AG20443 (cell line): ENCODE results near the gene ECE2.
A peak's percentile ranks its signal among the peaks of the same experiment; 100 is the strongest.

ENCODE experiments used
- DNase-seq: peaks from one replicate; pipeline ENCODE4 v3.0.0; 2012; ENCODE audit warnings: low spot score, mixed read lengths

The ECE2 gene

DNA sequence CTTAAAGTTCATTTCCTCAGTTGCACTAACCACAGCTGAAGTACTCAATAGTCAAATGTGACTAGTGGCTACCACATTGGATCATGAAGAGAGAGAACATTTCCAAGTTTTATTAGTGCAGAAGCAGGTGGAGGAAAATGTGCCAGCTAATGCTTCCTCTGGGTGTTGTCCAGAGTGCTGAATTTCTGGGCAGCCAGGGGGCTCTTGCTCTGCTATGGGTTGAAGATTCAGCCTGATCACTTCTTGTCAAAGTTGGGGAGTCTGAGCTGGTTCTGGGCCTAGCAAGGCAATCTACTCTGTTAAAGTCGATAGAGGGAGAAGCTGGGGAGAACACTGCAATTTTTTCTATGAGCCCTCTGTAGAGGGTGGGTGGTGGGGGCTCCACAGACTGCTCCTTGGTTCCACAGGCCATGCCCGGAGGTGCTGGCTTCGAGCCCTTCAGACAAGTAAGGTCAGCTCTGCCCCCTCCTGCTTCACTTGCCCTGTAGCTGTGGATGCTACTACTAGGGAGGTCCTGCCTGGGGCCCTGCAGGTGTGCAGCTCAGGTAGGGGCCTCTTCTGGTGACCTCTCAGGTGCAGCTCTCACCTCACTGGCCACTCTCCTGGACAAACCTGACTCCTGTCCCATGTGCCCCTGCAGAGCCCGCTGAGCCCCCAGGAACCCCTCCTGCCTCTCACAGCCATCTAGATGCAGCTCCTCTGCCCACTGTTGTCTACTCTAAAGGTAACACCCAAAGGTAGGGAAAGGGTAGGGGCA, 35.3 kb upstream of the ECE2 start:
- peak; percentile 56 for DNase-seq

DNA sequence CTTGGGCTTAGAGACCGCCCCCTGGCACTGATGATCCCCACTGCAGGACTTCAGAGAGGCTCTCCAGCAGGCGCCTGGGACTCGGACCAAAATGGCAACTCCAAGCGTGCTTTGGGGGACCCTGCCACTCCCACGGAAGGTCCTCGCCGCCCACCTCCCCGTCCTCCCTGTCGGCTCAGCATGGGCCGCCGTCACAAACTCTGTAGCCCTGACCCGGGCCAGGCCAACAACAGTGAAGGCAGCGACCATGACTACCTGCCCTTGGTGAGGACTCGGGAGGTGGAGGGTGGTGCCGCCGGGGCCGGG, 34.7 kb upstream of the ECE2 start:
- DNase-seq: no peak

DNA sequence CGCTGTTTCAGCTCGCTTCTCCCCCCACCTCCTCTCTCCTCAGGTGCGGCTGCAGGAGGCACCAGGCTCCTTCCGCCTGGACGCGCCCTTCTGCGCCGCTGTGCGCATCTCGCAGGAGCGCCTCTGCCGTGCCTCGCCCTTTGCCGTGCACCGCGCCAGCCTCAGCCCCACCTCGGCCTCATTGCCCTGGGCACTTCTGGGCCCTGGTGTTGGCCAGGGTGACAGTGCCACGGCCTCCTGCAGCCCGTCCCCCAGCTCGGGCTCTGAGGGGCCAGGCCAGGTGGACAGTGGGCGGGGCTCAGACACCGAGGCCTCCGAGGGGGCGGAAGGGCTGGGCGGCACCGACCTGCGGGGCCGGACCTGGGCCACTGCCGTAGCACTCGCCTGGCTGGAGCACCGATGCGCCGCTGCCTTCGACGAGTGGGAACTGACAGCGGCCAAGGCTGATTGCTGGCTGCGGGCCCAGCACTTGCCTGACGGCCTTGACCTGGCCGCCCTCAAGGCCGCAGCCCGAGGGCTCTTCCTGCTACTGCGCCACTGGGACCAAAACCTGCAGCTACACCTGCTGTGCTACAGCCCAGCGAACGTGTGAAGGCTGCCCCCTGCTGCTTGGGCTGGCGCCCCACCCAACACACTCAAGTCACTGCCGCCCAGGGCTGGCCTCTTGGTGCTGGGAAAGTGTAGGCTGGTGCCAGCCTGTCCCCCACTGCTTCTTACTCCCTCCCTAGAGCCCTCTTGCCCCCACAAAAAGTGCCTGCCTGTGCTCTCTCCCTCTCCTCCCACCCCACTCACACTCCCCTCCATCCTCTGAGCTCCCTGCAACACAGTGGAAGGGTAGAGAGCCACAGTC, 34.1 kb upstream of the ECE2 start:
- DNase-seq: no peak

DNA sequence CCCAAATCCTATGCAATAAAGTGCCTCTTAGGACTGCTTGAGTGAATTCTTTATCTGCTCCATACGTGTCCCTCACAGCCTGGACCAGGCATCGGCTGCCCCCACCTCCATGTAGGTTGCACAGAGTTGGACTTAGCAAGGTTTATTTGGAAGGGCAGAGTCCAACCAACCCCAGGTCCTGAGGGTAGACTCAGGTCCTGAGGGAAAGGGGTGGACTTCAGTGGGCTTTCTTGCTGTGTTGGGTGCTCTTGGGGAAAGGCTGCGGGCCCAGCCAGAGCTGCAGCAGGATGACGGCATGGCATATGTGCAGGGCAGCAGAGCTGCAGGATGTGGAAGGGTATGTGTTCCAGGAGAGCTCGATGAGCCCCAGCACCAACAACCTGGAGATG, 33.5 kb upstream of the ECE2 start:
- DNase-seq: no peak

DNA sequence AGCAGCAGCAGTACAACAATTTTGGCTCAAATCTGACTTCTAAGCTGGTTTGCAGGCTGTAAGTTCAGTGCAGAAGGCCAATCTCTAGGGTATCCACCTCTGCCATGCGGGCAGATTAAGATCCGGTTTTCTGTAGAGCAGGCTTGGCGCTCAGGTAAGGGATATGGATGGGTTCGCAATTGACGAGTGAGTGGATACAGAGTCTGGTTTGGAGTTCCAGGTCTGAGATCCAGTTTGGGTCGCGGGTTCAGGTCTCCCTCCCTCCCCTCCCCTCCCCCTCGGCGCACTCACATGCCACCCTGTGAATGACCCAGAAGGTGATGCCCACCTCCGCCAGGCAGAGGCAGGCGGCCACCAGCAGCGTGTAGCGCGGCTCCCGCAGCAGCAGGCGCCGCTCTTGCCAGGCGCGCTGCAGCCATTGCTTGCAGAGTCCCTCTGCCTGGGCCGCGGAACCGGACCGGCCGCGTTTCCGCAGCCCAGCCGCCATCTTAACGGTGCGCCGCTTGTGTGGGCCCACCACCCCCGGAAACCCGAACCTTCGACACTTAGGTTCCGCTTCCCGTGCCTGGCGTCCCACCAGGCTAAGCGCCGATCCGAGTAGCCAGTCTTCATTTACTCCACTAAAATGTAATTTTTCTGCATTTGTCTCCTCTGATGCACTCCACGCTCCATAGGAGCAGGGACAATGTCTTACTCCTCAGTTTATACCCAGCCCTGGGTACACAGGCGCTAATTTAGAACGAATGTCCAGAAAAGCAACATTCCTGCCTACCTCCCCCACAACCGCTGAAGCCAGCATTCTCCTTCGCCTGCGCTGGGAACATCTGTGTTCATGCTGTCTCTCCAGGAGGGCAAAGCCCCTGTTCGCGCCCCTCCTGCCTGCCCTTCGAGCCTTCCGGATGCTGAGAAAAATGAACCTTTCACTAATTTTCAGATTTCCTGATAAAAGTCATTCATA, 27.1 kb upstream of the ECE2 start, which contains the start of gene ALG3:
Gene ALG3 (minus strand): TSS at position 509 of the 958 bp plus-strand sequence. CDS start 22 bp downstream, at position 487.
- DNase-seq: peak; percentile 92

DNA sequence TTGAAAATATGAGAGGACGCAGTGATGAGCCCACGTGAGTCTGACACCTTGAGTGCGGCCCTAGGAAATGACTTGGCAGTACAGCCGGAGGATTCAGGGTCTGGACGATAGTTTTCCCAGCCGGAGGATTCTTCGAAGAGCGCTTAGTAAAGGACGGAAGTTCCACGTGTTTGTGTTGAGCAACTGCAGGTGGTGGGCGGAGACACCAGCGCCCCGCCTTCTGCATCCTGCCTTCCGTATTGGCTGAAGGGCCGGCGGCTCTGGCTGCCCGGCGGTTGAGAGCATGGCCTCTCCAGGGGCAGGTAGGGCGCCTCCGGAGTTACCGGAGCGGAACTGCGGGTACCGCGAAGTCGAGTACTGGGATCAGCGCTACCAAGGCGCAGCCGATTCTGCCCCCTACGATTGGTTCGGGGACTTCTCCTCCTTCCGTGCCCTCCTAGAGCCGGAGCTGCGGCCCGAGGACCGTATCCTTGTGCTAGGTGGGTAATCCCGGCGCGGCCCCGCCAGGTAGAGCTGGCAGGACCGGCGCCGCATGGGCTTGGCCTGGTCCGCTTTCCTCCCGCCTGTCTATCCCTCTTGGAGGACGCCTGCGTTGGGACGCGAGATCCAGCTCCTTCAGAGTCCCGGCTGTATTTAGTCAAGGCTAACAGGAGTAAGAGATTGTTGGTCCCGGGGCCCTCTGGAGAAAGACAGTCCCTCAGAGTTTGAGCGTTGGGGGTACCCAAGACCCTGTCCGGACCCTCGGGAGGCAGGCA, 26.2 kb upstream of the ECE2 start, which contains the start of gene EEF1AKMT4:
Gene EEF1AKMT4 (plus strand): TSS at position 261 of the 755 bp plus-strand sequence. CDS start 23 bp downstream, at position 284.
- peak; percentile 97 for DNase-seq

DNA sequence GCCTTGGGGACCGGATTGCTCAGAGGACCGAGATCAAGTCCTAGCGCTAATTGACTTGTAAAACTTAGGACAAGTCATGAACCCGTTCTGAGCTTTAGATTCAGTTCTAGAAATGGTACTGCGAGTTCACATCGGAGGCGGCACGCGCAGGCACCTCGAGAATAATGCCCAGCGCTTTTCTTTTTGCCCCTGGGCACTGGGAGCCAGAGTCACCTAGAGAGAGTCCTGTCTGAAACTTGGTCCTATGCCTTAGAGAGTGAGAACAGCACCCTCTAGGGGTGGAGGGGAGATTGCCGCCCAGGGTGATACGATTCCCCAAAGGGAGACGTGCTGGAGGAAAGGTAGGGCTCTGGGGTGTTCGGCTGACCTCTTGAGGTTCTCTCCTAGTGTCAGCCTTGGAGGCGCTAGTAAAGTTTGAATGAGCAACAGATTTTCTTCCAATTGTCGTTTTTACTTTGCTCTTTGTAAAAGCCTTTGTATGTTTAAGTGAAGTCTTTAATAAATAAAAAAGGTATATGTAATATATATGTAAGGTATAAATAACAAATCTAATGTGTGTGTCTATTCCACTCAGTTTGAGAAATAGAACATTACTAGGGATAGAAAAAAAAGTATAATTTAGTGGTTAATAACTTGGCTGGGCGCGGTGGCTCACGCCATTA, 25.5 kb upstream of the ECE2 start:
- peak; percentile 86 for DNase-seq

DNA sequence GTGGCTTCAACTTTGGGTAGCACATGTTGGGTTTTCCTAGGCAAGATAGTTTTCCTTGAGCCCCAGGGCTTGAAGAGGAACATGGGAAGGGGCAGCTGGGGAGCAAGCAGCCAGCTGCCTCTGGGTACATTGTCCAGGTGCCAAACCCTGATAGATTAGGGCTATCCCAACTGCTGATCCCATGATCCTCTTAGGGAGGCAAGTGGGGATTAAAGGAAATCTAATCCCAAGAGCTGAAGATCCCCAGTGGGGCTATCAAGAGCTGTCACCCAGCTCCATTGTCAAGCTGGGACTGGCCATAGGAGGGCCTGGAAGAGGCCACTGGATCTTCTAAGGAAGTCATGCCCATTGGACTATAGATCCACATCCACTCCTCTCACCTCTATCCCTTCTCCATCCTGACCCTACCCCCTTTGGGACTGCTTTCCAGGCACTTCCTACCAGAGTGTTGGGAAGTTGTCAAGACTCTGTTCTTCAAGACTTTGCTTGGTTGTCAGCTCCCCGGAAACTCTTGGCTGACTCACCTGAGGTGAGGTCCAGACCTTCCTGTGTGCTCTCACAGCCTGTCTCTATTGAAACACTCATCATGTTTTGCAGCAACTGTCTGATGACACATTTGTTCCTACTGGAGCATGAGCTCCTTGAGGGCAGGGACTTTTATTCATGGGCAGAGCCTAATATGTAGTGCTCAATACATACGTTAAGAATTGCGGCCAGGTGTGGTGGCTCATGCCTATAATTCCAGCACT, 20.4 kb upstream of the ECE2 start:
- DNase-seq: no peak

DNA sequence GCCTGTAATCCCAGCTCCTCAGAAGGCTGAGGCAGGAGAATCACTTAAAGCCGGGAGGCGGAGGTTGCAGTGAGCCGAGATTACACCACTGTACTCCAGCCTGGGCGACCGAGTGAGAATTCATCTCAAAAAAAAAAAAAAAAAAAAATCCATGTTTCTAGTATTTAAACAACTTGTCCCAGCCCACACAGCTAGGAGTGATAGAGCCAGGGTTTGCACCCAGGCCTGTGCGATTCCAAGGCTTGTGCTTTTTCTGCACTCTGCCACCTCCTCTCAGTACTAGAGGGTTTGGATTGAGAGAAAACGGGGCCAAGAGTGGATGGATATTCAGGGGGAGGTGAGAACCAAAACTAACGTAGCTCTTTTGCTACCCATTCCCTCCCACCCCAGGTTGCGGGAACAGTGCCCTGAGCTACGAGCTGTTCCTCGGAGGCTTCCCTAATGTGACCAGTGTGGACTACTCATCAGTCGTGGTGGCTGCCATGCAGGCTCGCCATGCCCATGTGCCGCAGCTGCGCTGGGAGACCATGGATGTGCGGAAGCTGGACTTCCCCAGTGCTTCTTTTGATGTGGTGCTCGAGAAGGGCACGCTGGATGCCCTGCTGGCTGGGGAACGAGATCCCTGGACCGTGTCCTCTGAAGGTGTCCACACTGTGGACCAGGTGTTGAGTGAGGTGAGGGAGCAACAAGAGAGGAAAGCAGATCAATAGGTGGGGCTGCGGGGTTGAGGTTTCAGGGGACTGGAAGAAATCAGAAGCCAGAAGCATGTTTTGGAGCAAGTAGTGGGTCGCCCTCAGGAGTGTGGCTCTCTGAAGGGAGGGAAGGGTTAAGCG, 18.5 kb upstream of the ECE2 start:
- no peak for DNase-seq

DNA sequence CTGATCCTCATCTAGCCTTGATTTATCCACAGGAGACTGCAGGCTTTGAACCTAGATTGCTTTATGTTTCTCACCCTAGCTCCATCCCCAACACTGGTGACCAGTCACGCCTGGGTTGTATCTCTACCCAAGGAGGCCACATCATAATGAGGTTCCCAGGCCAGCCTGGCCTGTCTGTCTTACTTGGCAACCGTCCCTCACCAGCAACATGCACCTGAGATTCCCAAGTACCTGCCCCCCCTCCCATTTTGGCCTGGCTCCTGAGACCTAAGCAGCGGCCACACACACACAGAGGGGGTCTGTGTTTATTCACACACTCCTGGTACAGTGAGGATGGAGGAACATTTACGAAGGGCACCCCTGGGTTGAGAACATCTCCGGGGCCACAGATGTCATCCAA, 16.9 kb upstream of the ECE2 start:
- DNase-seq: no peak

DNA sequence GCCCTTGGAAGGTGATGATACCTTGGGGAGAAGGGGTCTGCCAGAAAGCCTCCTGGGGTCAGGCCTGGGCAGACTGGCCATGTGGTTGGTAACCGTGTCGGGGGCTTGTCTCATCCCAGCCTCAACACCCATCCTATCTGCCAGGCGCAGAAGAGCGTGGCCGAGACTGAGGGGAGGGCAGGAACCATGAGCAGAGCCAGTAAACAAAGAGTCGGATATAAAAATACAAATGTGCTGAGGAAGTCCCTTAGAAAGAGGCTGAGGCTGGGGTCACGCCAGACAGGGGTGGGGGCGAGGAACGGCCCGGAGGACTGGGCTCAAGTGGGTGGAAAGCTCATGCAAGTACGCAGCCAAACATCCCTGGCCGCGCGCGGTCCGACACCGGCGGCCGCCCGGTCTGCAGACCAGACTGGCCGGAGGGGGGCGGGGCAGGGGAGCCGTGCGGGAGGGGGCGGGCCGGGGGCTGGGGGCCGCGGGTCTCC, 16.4 kb upstream of the ECE2 start:
- DNase-seq: no peak

DNA sequence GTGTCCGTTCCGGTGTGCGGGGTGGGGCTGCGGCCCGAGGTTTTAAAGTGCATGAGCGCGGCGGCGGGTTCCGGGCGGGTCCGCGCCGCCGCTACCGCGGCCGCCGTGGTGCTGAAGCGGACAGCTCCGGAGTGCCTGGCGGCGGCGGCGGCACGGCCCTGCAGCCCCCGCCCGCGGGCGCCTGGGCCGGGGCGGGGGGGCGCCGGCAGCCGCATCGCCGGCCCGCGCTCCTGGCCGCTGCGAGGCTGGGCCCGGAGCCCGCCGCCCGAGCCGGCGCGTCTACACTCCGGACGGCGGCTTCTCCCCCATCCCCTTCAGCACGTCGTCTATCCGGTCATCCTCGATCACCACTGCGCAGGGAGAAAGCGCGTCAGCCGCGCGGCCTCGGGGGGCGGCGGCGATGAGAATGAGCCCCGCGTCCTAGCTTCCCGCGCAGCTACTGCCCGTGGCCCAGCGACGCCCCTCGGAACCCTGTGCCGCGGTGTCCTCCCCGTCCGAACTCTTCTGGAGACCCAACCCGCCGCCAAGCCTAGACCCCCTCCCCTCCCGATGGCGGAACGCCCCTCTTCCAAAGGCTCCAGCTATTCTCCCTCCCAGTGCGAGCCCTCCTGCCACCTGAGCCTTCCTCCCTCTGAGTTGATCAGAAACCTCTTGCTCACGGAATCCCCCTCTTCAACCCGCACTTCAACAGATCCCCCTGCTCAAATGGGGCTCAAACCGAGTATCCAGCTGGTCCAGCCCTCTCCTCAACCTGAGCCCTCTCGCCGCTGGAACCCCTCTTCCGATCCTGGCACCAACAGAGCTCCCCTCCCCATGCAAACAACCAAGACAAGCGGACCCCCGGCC, 15.7 kb upstream of the ECE2 start:
- peak; percentile 89 for DNase-seq

DNA sequence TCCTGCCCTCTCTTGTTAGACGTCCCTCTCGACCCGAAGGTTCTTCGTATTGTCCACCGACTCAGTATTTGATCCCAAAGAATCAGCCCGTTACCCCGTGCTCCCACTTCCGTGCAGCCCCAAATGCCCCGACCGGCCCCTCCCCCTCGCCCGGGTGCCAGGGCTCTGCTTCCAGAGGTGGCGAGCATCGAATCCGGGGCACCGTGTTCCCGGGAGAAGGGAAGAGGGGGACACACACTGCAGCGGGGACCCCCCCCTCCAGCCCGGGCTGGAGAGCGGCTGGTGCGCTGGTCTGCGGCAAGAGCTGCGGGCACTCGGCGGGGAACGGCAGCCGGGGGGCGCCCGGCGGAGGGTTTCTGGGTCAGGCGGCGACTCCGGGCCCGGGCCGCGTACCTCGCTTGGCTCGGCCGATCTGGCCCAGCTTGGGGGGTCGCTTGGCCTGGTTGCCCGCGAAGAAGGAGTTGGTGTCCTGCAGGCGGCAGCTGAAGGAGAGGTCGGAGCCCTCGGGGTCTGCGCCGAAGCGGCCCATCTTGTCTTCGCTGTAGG, 15.0 kb upstream of the ECE2 start:
- DNase-seq: no peak

DNA sequence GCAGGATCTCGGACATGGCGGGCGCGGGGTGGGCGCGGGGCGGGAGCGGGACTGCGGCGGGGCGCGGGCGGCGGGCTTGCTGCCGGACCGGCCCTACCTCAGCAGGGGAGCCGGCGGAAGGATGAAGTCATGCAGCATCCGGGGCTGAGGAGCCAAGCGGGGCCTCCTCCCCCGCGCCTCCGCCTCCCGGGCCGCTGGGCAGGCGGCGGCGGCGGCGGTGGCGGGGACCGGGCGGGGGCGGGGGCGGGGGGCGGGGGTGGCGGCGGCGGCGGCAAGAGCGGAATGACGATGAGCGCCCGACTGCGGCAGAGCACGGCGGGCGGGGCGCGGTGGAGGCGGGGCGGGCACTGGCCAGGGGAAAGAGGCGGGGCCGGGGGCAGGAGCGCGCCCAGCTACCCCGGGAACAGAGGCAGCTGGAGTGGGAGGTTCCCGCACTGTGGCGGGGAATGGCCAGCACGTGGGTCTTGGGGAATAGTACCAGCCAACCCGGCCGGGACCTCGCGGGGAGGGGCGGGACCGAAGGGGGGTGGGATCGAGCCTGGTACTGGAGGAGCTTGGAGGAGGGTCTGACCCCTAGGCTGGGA, 14.5 kb upstream of the ECE2 start, which contains the start of gene CAMK2N2:
Gene CAMK2N2 (minus strand): TSS at position 284 of the 584 bp plus-strand sequence. CDS start 268 bp downstream, at position 16.
- DNase-seq: peak; percentile 83

DNA sequence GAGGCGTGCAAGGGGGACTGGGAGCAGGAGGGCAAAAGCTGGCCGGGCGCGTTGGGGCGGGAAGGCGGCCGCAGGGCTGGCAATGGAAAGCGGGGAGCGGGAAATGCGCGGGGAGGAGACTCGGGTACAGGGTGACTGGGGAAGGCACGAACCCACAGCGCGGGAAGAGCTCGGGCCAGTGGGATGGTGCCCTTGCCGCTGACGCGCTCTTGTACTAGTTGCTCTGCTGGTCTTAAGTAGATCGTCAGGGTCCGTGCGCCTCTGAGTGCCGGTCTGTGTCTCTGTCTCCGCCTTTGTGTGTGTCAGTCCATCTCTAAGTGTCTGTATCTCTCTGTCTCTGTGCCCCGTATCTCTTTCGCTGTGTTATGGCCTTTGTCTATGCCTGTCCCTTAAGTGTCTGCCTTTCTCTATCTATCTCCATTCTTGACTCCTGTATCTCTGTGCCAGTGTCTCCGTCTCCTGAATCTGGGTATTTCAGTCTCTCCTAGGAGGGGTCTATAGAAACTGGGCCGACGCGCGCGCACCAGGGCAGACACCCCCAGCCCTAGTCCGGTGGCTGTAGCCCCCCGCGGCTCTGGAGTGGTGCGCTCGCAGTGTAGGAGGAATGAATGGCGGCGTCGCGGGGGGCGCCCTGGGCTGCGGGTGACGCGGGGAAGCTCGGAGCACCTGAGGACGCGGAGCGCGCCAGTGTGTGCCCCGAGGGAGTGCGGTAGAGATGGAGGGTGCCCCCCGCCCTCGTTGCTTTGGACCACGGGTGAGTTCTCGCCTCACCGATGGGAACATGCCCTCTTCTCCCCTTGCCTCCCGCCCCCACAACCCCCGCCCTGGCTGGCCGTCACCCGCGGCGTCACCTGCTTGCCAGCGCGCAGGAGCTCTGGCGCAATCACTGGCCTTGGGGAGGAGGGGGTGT, 13.7 kb upstream of the ECE2 start:
- DNase-seq: peak; percentile 51

DNA sequence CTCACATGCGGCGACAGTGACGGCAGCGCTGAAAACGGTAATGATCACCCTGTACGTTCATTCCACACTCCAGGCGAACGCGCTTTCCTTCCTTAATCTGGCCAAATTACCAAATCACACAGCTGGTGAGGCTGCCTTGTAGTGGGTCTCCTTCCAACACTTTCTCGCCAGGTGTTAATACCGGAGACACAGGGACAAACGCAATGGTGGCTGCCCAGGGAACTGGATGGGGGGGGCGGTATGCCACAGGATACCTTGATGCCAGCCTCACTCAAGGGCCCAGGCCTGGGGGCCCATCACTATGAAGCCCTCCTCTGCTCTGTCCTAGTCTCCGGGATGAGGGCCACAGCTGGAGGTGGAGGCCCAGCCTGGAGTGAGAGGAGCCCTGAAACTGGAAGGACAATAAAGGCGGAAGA, 13.1 kb upstream of the ECE2 start:
- no peak for DNase-seq
